Neural cell (in vitro differentiated cells): Measurements from ENCODE around the gene SLC26A4. TPM values are rescaled to one million over a fixed set of nuclear protein-coding genes. Genes with fewer than 3 reads are reported as not detected.

Source experiments
- H2AFZ ChIP-seq: fragments of 200-600, 300-800 bp; sonication (generic), shearing (Covaris generic); 2 replicates; pipeline ENCODE4 v1.6.0; 2014; ENCODE audit warnings: low read depth, mild to moderate bottlenecking, antibody characterized with exemption, low read length, moderate library complexity
- H3F3A ChIP-seq: fragments of 200-600 bp; shearing (Covaris generic); 2 replicates; pipeline ENCODE4 v1.6.1; 2016; ENCODE audit warnings: mild to moderate bottlenecking, moderate library complexity, mixed read lengths, antibody characterized with exemption, low read length; ENCODE audit not compliant: insufficient read depth, poor library complexity, severe bottlenecking
- H3K27ac ChIP-seq: fragments of 200-600, 300-800 bp; sonication (generic), shearing (Covaris generic); 2 replicates; pipeline ENCODE4 v1.5.1; 2014; ENCODE audit warnings: mild to moderate bottlenecking, low read length, moderate library complexity
- H3K27me3 ChIP-seq: fragments of 300-800, 200-600 bp; sonication (generic), shearing (Covaris generic); 2 replicates; pipeline ENCODE4 v1.6.0; 2014; ENCODE audit warnings: mild to moderate bottlenecking, low read depth, low read length, moderate library complexity; ENCODE audit not compliant: insufficient read depth
- H3K36me3 ChIP-seq: fragments of 300-800, 200-600 bp; sonication (generic), shearing (Covaris generic); 2 replicates; pipeline ENCODE4 v1.5.1; 2014; ENCODE audit warnings: mild to moderate bottlenecking, antibody characterized with exemption, low read length, moderate library complexity; ENCODE audit not compliant: insufficient read depth
- H3K4me2 ChIP-seq: fragments of 300-800, 200-600 bp; sonication (generic), shearing (Covaris generic); 2 replicates; pipeline ENCODE4 v1.6.0; 2014; ENCODE audit warnings: mild to moderate bottlenecking, low read length
- H3K4me3 ChIP-seq: fragments of 300-800, 200-600 bp; sonication (generic), shearing (Covaris generic); 2 replicates; pipeline ENCODE4 v1.5.1; 2014; ENCODE audit warnings: mild to moderate bottlenecking, low read length, moderate library complexity
- H3K79me2 ChIP-seq: fragments of 200-600 bp; shearing (Covaris generic); replicated peaks from 2 replicates; pipeline ENCODE4 v1.6.0; 2014; ENCODE audit warnings: mild to moderate bottlenecking, low read length, moderate library complexity; ENCODE audit not compliant: insufficient read depth
- H3K9ac ChIP-seq: fragments of 300-800, 200-600 bp; sonication (generic), shearing (Covaris generic); 2 replicates; pipeline ENCODE4 v1.6.1; 2016; ENCODE audit warnings: mild to moderate bottlenecking, low read length, mixed read lengths
- H3K9me2 ChIP-seq: fragments of 200-600 bp; shearing (Covaris generic); 2 replicates; pipeline ENCODE4 v1.6.1; 2016; ENCODE audit warnings: mild to moderate bottlenecking, low read length, mixed read lengths; ENCODE audit not compliant: insufficient read depth
- H3K9me3 ChIP-seq: fragments of 200-600, 300-800 bp; sonication (generic), shearing (Covaris generic); 2 replicates; pipeline ENCODE4 v1.6.1; 2016; ENCODE audit warnings: mild to moderate bottlenecking, mixed run types, low read length, moderate library complexity, mixed read lengths
- H4K20me1 ChIP-seq: fragments of 200-600 bp; shearing (Covaris generic); 2 replicates; pipeline ENCODE4 v1.6.1; 2016; ENCODE audit warnings: mild to moderate bottlenecking, mixed run types; ENCODE audit not compliant: insufficient read depth
- CTCF ChIP-seq: fragments of 450-650 bp; IDR thresholded peaks from 2 replicates; pipeline ENCODE4 v1.5.1; 2014; ENCODE audit warnings: antibody characterized with exemption, mild to moderate bottlenecking, moderate library complexity; ENCODE audit not compliant: poor library complexity, severe bottlenecking
- EP300 ChIP-seq: fragments of 450-650 bp; conservative IDR thresholded peaks from 2 replicates; pipeline ENCODE4 v1.6.1; 2014; ENCODE audit warnings: antibody characterized with exemption, mild to moderate bottlenecking, moderate library complexity; ENCODE audit not compliant: poor library complexity, severe bottlenecking
- EZH2 ChIP-seq: fragments of 200-600, 300-800 bp; shearing (Covaris generic), sonication (generic); IDR thresholded peaks from 2 replicates; pipeline ENCODE4 v1.6.1; 2014; ENCODE audit warnings: antibody characterized with exemption, low read length, borderline replicate concordance, mild to moderate bottlenecking; ENCODE audit not compliant: insufficient read depth, poor library complexity, severe bottlenecking
- MXI1 ChIP-seq: fragments of 450-650 bp; conservative IDR thresholded peaks from 2 replicates; pipeline ENCODE4 v1.6.1; 2014; ENCODE audit warnings: antibody characterized with exemption, mild to moderate bottlenecking; ENCODE audit not compliant: poor library complexity, severe bottlenecking
- POLR2AphosphoS5 ChIP-seq: IDR thresholded peaks from 2 replicates; pipeline ENCODE4 v1.6.1; 2012
- RAD21 ChIP-seq: fragments of 450-650 bp; conservative IDR thresholded peaks from 2 replicates; pipeline ENCODE4 v1.6.1; 2014; ENCODE audit warnings: antibody characterized with exemption, mild to moderate bottlenecking, moderate library complexity
- REST ChIP-seq: IDR thresholded peaks from 2 replicates; pipeline ENCODE4 v1.6.1; 2012; ENCODE audit warnings: borderline replicate concordance
- SMC3 ChIP-seq: fragments of 450-650 bp; conservative IDR thresholded peaks from 2 replicates; pipeline ENCODE4 v1.6.1; 2014; ENCODE audit warnings: antibody characterized with exemption, mild to moderate bottlenecking, moderate library complexity; ENCODE audit not compliant: poor library complexity
- TAF1 ChIP-seq: IDR thresholded peaks from 2 replicates; pipeline ENCODE4 v1.6.1; 2012; ENCODE audit warnings: low read depth
- polyA plus RNA-seq: library from polyadenylated mRNA; depleted of rRNA; stranded (reverse); fragments of >200 nt; gene quantifications from 2 replicates; pipeline ENCODE4 v1.2.3, GENCODE V29; 2014

SLC26A4 gene
- polyA plus RNA-seq, 1 donor from 2014 or later, result not detected

- Histone ChIP-seq H3K79me2 (no peaks in the 10 kb centered on the region), H3K4me2 (no peak overlapping the region), H3K9me2 (no peaks in the 10 kb centered on the region), H3K9ac (no peak overlapping the region), H3K27ac (no peak overlapping the region), H3K4me3 (no peak overlapping the region), H3K9me3 (no peaks in the 10 kb centered on the region), H2AFZ (no peak overlapping the region), H3K27me3 (no peaks in the 10 kb centered on the region), H3K36me3 (no peaks in the 10 kb centered on the region), H3F3A (no peaks in the 10 kb centered on the region), H4K20me1 (no peaks in the 10 kb centered on the region)
- TF ChIP-seq POLR2AphosphoS5 (no peak), REST (no peak), EP300 (no peak), CTCF (no peak), SMC3 (no peak), EZH2 (no peak)
These were observed 27.0 kb downstream of the SLC26A4 start for GRCh38 chr7:107687656-107688055.

GRCh38 chr7:107689553-107689952 is 28.9 kb downstream of the SLC26A4 start:
- H3K4me2 ChIP-seq, result no peak overlapping the region

More at GRCh38 chr7:107689553-107689952, 28.9 kb downstream of the SLC26A4 start:
- TF ChIP-seq EP300 (no peak), TAF1 (no peak), REST (no peak), POLR2AphosphoS5 (no peak), RAD21 (no peak), SMC3 (no peak), MXI1 (no peak), EZH2 (no peak), CTCF (no peak)
- Histone ChIP-seq H3K9me2 (no peaks in the 10 kb centered on the region), H2AFZ (no peak overlapping the region), H4K20me1 (no peaks in the 10 kb centered on the region), H3K36me3 (no peaks in the 10 kb centered on the region), H3K9me3 (no peaks in the 10 kb centered on the region), H3K27me3 (no peaks in the 10 kb centered on the region), H3K9ac (no peak overlapping the region), H3F3A (no peaks in the 10 kb centered on the region), H3K4me3 (no peak overlapping the region), H3K27ac (no peak overlapping the region), H3K79me2 (no peaks in the 10 kb centered on the region)
